PC-9 (cell line): ENCODE data around the gene URB2. TPM values are rescaled to one million over a fixed set of nuclear protein-coding genes. Genes with fewer than 3 reads are reported as not detected.

Experiments
- BruUV-seq: library from RNA; stranded (reverse); fragments of 400-500 nt; replicated peaks from 2 replicates; lab custom pipeline; 2021; lab: Mats Ljungman, UMichigan
- CTCF ChIA-PET: fragments of 300-600 bp; sonication (Branson Sonifier 250); formaldehyde crosslinking; loops from one replicate; lab custom pipeline; 2022; ENCODE audit warnings: antibody characterized with exemption; lab: Charles Lee
- POLR2A ChIA-PET: fragments of 300-600 bp; sonication (Branson Sonifier 250); formaldehyde crosslinking; loops from one replicate; lab custom pipeline; 2022; ENCODE audit warnings: antibody characterized with exemption; ENCODE audit not compliant: unreplicated experiment; lab: Charles Lee
- DNase-seq, 2 experiments: peaks; one replicate each; pipeline versions ENCODE4 v3.0.0 to v3.0.0-alpha.2; 2015 to 2022; ENCODE audit warnings: mixed read lengths in 1 of 2
- H2AFZ ChIP-seq: fragments of 200-600 bp; sonication (generic); 2 replicates; pipeline ENCODE4 v1.8.1; 2017; ENCODE audit warnings: antibody characterized with exemption
- H3F3A ChIP-seq: fragments of 200-600 bp; sonication (generic); 2 replicates; pipeline ENCODE4 v1.8.1; 2017; ENCODE audit warnings: antibody characterized with exemption, mild to moderate bottlenecking, low read depth; ENCODE audit not compliant: insufficient read depth
- H3K27ac ChIP-seq: fragments of 200-600 bp; sonication (generic); 2 replicates; pipeline ENCODE4 v1.6.1; 2016; ENCODE audit warnings: mixed run types
- H3K27me3 ChIP-seq: fragments of 200-600 bp; sonication (generic); 2 replicates; pipeline ENCODE4 v1.6.1; 2016; ENCODE audit warnings: low read depth, mixed run types; ENCODE audit not compliant: insufficient read depth
- H3K36me3 ChIP-seq: fragments of 200-600 bp; sonication (generic); 2 replicates; pipeline ENCODE4 v1.6.1; 2016; ENCODE audit warnings: low read depth, mixed run types
- H3K4me1 ChIP-seq: fragments of 200-600 bp; sonication (generic); replicated peaks from 2 replicates; pipeline ENCODE4 v1.6.1; 2016; ENCODE audit warnings: mixed run types; ENCODE audit not compliant: insufficient read depth
- H3K4me2 ChIP-seq: fragments of 200-600 bp; sonication (generic); 2 replicates; pipeline ENCODE4 v1.6.1; 2017; ENCODE audit warnings: mixed run types
- H3K4me3 ChIP-seq: fragments of 200-600 bp; sonication (generic); 2 replicates; pipeline ENCODE4 v1.6.1; 2016; ENCODE audit warnings: mixed run types
- H3K79me2 ChIP-seq: fragments of 200-600 bp; sonication (generic); 2 replicates; pipeline ENCODE4 v1.6.1; 2017; ENCODE audit warnings: low read depth, mixed run types
- H3K9me2 ChIP-seq: fragments of 200-600 bp; sonication (generic); 2 replicates; pipeline ENCODE4 v1.8.1; 2017; ENCODE audit warnings: mild to moderate bottlenecking; ENCODE audit not compliant: insufficient read depth
- H3K9me3 ChIP-seq: fragments of 200-600 bp; sonication (generic); 2 replicates; pipeline ENCODE4 v1.8.1; 2016; ENCODE audit warnings: low read depth; ENCODE audit not compliant: insufficient read depth
- H4K20me1 ChIP-seq: fragments of 200-600 bp; sonication (generic); 2 replicates; pipeline ENCODE4 v1.8.1; 2017; ENCODE audit not compliant: insufficient read depth
- EZH2 ChIP-seq: fragments of 200-600 bp; sonication (generic); IDR thresholded peaks from 2 replicates; pipeline ENCODE4 v1.8.0; 2017; ENCODE audit warnings: antibody characterized with exemption, low read depth
- intact Hi-C: fragments of 100-400 bp; cut with micrococcal nuclease; formaldehyde crosslinking; loops from one replicate; pipeline ENCODE4 v1.10.0; 2022; ENCODE audit not compliant: unreplicated experiment
- total RNA-seq: library from RNA; stranded (reverse); gene quantifications from 2 replicates; pipeline ENCODE4 v1.2.3, GENCODE V29; 2021
- TF ChIP-seq, protein P1 (sequence below): fragments of 200-600 bp; sonication (generic); conservative IDR thresholded peaks from 2 replicates; pipeline ENCODE4 v1.6.1; 2017; ENCODE audit warnings: mixed run types, antibody characterized with exemption, mild to moderate bottlenecking, moderate library complexity

URB2 gene
- total RNA-seq, 1 experiment from 2014 or later = 6.6 TPM

DNA sequence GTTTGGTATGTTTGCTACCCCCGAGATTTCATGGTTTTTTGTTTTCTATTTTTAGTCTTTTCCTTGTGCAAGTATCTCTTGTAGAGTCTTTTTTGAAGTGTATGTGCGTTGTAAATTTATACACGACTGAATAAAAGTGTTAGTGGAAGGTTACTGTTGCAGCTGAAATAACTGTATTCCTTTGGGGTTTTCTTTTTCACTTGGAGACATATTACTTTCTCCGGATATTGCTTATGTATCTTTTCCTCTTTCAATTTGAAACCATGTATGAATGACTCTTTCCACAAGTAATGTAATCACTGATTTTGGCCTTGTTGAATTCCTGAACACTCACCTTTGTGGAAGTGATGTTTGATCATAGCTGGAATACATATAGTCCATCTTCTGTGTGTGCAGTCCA lies 956 bp downstream of the URB2 start:
- Histone ChIP-seq H3K9me2 (no peaks in the 10 kb centered on the region), H3K4me2 (peak overlapping the region; percentile 89), H3F3A (peaks cover 15% of the 10 kb centered on the region; the same call in 1 of the 2 replicates), H2AFZ (peak overlapping the region; percentile 99), H4K20me1 (peaks cover 35% of the 10 kb centered on the region), H3K27me3 (no peaks in the 10 kb centered on the region), H3K4me1 (peaks cover 22% of the 10 kb centered on the region), H3K27ac (no peak overlapping the region), H3K36me3 (peaks cover 13% of the 10 kb centered on the region), H3K9me3 (no peaks in the 10 kb centered on the region), H3K4me3 (peak overlapping the region; percentile 99), H3K79me2 (peaks cover 81% of the 10 kb centered on the region)
- ChIA-PET CTCF (no interaction called here), POLR2A (no interaction called here)
- TF ChIP-seq, protein P1, sequence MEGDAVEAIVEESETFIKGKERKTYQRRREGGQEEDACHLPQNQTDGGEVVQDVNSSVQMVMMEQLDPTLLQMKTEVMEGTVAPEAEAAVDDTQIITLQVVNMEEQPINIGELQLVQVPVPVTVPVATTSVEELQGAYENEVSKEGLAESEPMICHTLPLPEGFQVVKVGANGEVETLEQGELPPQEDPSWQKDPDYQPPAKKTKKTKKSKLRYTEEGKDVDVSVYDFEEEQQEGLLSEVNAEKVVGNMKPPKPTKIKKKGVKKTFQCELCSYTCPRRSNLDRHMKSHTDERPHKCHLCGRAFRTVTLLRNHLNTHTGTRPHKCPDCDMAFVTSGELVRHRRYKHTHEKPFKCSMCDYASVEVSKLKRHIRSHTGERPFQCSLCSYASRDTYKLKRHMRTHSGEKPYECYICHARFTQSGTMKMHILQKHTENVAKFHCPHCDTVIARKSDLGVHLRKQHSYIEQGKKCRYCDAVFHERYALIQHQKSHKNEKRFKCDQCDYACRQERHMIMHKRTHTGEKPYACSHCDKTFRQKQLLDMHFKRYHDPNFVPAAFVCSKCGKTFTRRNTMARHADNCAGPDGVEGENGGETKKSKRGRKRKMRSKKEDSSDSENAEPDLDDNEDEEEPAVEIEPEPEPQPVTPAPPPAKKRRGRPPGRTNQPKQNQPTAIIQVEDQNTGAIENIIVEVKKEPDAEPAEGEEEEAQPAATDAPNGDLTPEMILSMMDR = no peak
- no peak for TF ChIP-seq EZH2
- no TSS peak for BruUV-seq
- DNase-seq = no peak
- intact Hi-C loops = no loop called here

DNA sequence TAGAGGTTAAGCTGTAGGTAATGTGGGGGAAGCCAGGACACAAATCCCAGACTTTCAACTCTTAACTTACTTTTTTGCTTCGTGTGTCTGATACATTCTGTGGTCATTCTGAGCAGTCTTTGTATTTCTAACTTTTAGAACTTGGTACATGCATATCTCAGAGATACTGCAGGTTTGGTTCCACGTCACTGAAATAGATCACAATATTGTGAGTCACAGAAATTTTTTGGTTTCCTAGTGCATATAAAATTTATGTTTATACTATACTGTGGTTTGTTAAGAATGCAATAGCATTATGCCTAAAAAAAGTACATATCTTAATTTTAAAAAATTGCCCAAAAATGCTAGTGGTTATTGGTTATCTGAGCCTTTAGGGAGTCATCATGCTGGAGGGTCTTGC lies 3.2 kb downstream of the URB2 start:
- Histone ChIP-seq H2AFZ (no peak overlapping the region), H3K27me3 (no peaks in the 10 kb centered on the region), H3K27ac (no peak overlapping the region), H3K36me3 (peaks cover 10% of the 10 kb centered on the region), H3K9me3 (no peaks in the 10 kb centered on the region), H4K20me1 (peaks cover 17% of the 10 kb centered on the region), H3K4me2 (no peak overlapping the region), H3F3A (peaks cover 15% of the 10 kb centered on the region; the same call in 1 of the 2 replicates), H3K79me2 (peaks cover 66% of the 10 kb centered on the region), H3K9me2 (no peaks in the 10 kb centered on the region), H3K4me3 (no peak overlapping the region), H3K4me1 (peaks cover 14% of the 10 kb centered on the region)
- ChIA-PET POLR2A (no interaction called here), CTCF (no interaction called here)
- no peak for DNase-seq
- intact Hi-C loops = no loop called here
- TF ChIP-seq EZH2 = no peak
- TF ChIP-seq, protein P1 = no peak
- BruUV-seq = no TSS peak

DNA sequence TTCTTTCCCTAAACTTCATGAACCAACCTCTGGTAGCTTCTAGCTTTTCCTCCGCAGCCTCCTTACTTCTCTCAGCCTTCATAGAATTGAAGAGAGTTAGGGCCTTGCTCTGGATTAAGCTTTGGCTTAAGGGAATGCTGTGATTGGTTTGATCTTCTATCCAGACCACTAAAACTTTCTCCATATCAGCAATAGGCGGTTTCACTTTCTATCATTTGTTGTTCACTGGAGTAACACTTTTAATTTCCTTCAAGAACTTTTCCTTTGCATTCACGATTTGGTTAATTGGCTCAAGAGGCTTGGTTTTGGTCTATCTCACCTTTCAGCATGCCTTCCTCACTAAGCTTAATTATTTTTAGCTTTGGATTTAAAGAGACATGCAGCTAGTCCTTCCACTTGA lies 5.1 kb downstream of the URB2 start:
- intact Hi-C loops = no loop called here
- Histone ChIP-seq H3K4me3 (no peak overlapping the region), H3K4me1 (peaks cover 8% of the 10 kb centered on the region), H4K20me1 (peaks cover 11% of the 10 kb centered on the region; the same call in 1 of the 2 replicates), H3K4me2 (no peak overlapping the region), H3K27ac (no peak overlapping the region), H3K9me2 (no peaks in the 10 kb centered on the region), H3K36me3 (peaks cover 10% of the 10 kb centered on the region), H3F3A (peaks cover 7% of the 10 kb centered on the region; the same call in 1 of the 2 replicates), H3K9me3 (no peaks in the 10 kb centered on the region), H3K27me3 (no peaks in the 10 kb centered on the region), H3K79me2 (peaks cover 54% of the 10 kb centered on the region), H2AFZ (no peak overlapping the region)
- POLR2A ChIA-PET = interaction anchor here (0.6 kb wide), 1 partner anchor 72 kb away, joined by 18 read pairs; the partner anchor contains the start of gene ABCB10
- no TSS peak for BruUV-seq
- CTCF ChIA-PET = no interaction called here
- DNase-seq = no peak
- no peak for TF ChIP-seq EZH2
- TF ChIP-seq, protein P1 = no peak
